OCI-LY1 (cell line): ENCODE data around the gene MAK.

ENCODE experiments used
- H2AFZ ChIP-seq: fragments of 200-600 bp; sonication (generic), shearing (Covaris generic); 2 replicates; pipeline ENCODE4 v1.6.0; 2014; ENCODE audit warnings: antibody characterized with exemption, mild to moderate bottlenecking, low read length
- H3F3A ChIP-seq: fragments of 200-600 bp; sonication (generic), shearing (Covaris generic); 2 replicates; pipeline ENCODE4 v1.6.0; 2014; ENCODE audit warnings: mild to moderate bottlenecking, antibody characterized with exemption, low read length, moderate library complexity; ENCODE audit not compliant: insufficient read depth
- H3K27ac ChIP-seq: fragments of 200-600 bp; sonication (generic); 2 replicates; pipeline ENCODE4 v1.5.1; 2014; ENCODE audit warnings: low read length, mixed run types, mild to moderate bottlenecking, low read depth; ENCODE audit not compliant: poor library complexity, severe bottlenecking
- H3K27me3 ChIP-seq: fragments of 200-600 bp; sonication (generic); 2 replicates; pipeline ENCODE4 v1.6.0; 2014; ENCODE audit warnings: antibody characterized with exemption, mild to moderate bottlenecking, low read length, moderate library complexity; ENCODE audit not compliant: insufficient read depth
- H3K36me3 ChIP-seq: fragments of 200-600 bp; sonication (generic); 2 replicates; pipeline ENCODE4 v1.6.1; 2014; ENCODE audit warnings: mild to moderate bottlenecking, antibody characterized with exemption, low read length, moderate library complexity, mixed read lengths; ENCODE audit not compliant: insufficient read depth
- H3K4me1 ChIP-seq: fragments of 200-600 bp; sonication (generic); 2 replicates; pipeline ENCODE4 v1.5.1; 2014; ENCODE audit warnings: mild to moderate bottlenecking, low read length, moderate library complexity; ENCODE audit not compliant: insufficient read depth, severe bottlenecking
- H3K4me2 ChIP-seq: fragments of 200-600 bp; sonication (generic), shearing (Covaris generic); 2 replicates; pipeline ENCODE4 v1.6.1; 2014; ENCODE audit warnings: low read length
- H3K4me3 ChIP-seq: fragments of 200-600 bp; sonication (generic); 2 replicates; pipeline ENCODE4 v1.5.1; 2014; ENCODE audit warnings: low read length, low read depth, mild to moderate bottlenecking, mixed read lengths; ENCODE audit not compliant: poor library complexity, severe bottlenecking
- H3K79me2 ChIP-seq: fragments of 200-600 bp; shearing (Covaris generic); 2 replicates; pipeline ENCODE4 v1.6.1; 2016; ENCODE audit warnings: mixed run types, low read length, mixed read lengths; ENCODE audit not compliant: insufficient read depth
- H3K9ac ChIP-seq: fragments of 200-600 bp; sonication (generic), shearing (Covaris generic); 2 replicates; pipeline ENCODE4 v1.6.1; 2014; ENCODE audit warnings: mild to moderate bottlenecking, low read length, mixed read lengths
- H3K9me2 ChIP-seq: fragments of 200-600 bp; sonication (generic), shearing (Covaris generic); 2 replicates; pipeline ENCODE4 v1.6.1; 2014; ENCODE audit warnings: low read depth, mild to moderate bottlenecking, low read length, mixed read lengths
- H3K9me3 ChIP-seq: fragments of 200-600 bp; shearing (Covaris generic); 2 replicates; pipeline ENCODE4 v1.6.1; 2014; ENCODE audit warnings: low read length, mixed read lengths
- H4K20me1 ChIP-seq: fragments of 200-600 bp; sonication (generic), shearing (Covaris generic); 2 replicates; pipeline ENCODE4 v1.6.0; 2016; ENCODE audit warnings: mild to moderate bottlenecking, low read length; ENCODE audit not compliant: insufficient read depth
- EZH2 ChIP-seq: fragments of 200-600 bp; sonication (generic), shearing (Covaris generic); IDR thresholded peaks from 2 replicates; pipeline ENCODE4 v1.8.0; 2017; ENCODE audit warnings: borderline replicate concordance, mixed run types, mild to moderate bottlenecking, antibody characterized with exemption, low read length, moderate library complexity, mixed read lengths
- TF ChIP-seq, protein P1 (sequence below): fragments of 200-600 bp; sonication (generic), shearing (Covaris generic); IDR thresholded peaks from 2 replicates; pipeline ENCODE4 v1.5.1; 2017; ENCODE audit warnings: mild to moderate bottlenecking, antibody characterized with exemption, low read length, moderate library complexity, mixed read lengths

The MAK gene

DNA sequence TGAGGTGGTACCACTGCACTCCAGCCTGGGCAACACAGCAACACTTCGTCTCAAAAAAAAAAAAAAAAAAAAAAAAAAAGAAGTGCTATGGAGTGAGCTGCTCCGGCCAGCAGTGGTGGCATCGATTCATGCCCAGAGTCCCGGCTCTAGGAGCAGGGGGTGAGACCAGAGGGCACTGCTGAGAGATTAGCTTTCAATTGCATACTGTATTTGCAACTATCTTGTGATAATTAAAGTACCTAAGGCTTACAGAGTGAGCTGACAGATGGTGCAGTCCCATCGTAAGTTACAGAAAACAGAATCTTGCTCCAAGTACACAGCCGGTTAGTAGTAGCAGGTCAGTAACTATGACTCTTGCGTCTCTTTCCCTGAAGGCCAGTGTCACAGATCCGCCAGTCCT is 59.3 kb downstream of the MAK start:
- Histone ChIP-seq H3K27me3 (no peaks in the 10 kb centered on the region), H3K79me2 (no peaks in the 10 kb centered on the region)

DNA sequence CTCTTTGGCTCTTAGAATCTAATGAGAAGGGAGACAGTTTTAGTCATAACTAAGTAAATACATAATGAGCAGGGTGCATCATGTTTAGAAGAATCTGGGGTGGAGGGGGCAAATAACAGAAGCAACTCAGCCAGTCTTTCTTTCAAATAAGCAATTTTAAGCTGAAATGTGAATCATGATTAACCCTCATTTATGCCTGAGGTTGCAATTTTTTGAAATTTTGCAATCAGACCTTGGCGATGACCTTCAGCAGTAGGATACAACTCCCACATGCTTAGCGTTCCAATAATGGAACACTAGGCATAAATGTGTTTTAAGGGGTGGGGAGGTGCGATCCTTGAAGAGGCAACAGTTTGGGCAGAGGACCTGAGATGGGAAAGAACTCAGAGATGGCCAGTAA is 60.1 kb downstream of the MAK start:
- TF ChIP-seq EZH2: no peak
- TF ChIP-seq, protein P1, sequence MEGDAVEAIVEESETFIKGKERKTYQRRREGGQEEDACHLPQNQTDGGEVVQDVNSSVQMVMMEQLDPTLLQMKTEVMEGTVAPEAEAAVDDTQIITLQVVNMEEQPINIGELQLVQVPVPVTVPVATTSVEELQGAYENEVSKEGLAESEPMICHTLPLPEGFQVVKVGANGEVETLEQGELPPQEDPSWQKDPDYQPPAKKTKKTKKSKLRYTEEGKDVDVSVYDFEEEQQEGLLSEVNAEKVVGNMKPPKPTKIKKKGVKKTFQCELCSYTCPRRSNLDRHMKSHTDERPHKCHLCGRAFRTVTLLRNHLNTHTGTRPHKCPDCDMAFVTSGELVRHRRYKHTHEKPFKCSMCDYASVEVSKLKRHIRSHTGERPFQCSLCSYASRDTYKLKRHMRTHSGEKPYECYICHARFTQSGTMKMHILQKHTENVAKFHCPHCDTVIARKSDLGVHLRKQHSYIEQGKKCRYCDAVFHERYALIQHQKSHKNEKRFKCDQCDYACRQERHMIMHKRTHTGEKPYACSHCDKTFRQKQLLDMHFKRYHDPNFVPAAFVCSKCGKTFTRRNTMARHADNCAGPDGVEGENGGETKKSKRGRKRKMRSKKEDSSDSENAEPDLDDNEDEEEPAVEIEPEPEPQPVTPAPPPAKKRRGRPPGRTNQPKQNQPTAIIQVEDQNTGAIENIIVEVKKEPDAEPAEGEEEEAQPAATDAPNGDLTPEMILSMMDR: no peak
- Histone ChIP-seq H3K36me3 (peaks cover 3% of the 10 kb centered on the region; the same call in 1 of the 2 replicates), H3K27ac (no peak overlapping the region), H4K20me1 (no peaks in the 10 kb centered on the region), H3K4me2 (no peak overlapping the region), H3K79me2 (no peaks in the 10 kb centered on the region), H3K4me1 (no peaks in the 10 kb centered on the region), H3K27me3 (no peaks in the 10 kb centered on the region), H3K9ac (no peak overlapping the region), H3K9me2 (no peaks in the 10 kb centered on the region), H3F3A (no peaks in the 10 kb centered on the region), H3K4me3 (no peak overlapping the region), H2AFZ (no peak overlapping the region), H3K9me3 (no peaks in the 10 kb centered on the region)

More for the DNA sequence above, 59.3 kb downstream of the MAK start:
- Histone ChIP-seq H2AFZ (no peak overlapping the region), H3K9me2 (no peaks in the 10 kb centered on the region), H3K4me1 (no peaks in the 10 kb centered on the region), H3K9me3 (no peaks in the 10 kb centered on the region), H3K4me2 (no peak overlapping the region), H3K9ac (no peak overlapping the region), H3K27ac (no peak overlapping the region), H3F3A (no peaks in the 10 kb centered on the region), H4K20me1 (no peaks in the 10 kb centered on the region), H3K4me3 (no peak overlapping the region), H3K36me3 (peaks cover 3% of the 10 kb centered on the region; the same call in 1 of the 2 replicates)
- TF ChIP-seq EZH2: no peak
- TF ChIP-seq, protein P1: no peak

DNA sequence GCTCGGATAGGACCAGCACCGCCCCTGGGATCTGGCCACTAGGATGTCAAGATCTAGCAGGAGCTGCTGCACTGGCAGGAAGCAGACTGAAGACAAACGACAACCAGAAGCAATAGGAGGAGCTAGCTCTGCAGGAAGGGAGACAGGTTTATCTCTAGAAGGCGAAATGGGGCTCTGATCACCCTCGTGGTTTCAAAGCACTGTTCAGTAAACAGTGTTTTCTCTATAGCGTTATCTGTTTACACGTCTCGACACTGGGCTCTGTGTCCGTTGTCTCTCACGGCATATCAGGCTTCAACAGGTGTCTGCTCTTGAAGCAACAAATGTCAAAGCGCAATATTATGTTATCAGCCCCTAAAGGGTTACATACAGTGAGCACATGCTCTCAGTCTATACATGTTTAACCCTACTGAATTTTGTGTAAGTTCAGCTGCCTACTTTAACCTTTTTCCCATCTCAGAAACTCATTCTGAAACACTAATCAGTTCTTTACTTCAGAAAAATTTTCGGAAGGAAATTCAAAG is 66.9 kb downstream of the MAK start:
- Histone ChIP-seq H3F3A (no peaks in the 10 kb centered on the region), H3K9me3 (no peaks in the 10 kb centered on the region), H2AFZ (no peak overlapping the region), H3K79me2 (no peaks in the 10 kb centered on the region), H3K27me3 (no peaks in the 10 kb centered on the region), H3K4me2 (no peak overlapping the region), H3K36me3 (peaks cover 2% of the 10 kb centered on the region; the same call in 1 of the 2 replicates), H3K4me1 (no peaks in the 10 kb centered on the region), H3K27ac (no peak overlapping the region), H3K4me3 (no peak overlapping the region), H3K9ac (no peak overlapping the region), H4K20me1 (no peaks in the 10 kb centered on the region), H3K9me2 (no peaks in the 10 kb centered on the region)
- TF ChIP-seq, protein P1: no peak
- TF ChIP-seq EZH2: no peak
